NCI-H128 (cell line): Measurements from ENCODE around the gene DIP2B.

ENCODE experiments used
- DNase-seq: peaks from one replicate; lab custom pipeline; 2025; ENCODE audit not compliant: unreplicated experiment; lab: John Stamatoyannopoulos, UW

DIP2B gene

GRCh38 chr12:50634379-50634778, 129.6 kb downstream of the DIP2B start:
- DNase-seq: no peak

GRCh38 chr12:50635364-50635763, 130.6 kb downstream of the DIP2B start:
- DNase-seq: no peak

GRCh38 chr12:50635857-50636256, 131.1 kb downstream of the DIP2B start:
- no peak for DNase-seq

- no peak for DNase-seq
Observed at GRCh38 chr12:50636505-50636904, 131.7 kb downstream of the DIP2B start.

- DNase-seq: no peak
Observed at GRCh38 chr12:50637870-50638481, 133.2 kb downstream of the DIP2B start.

GRCh38 chr12:50638482-50638880, 133.7 kb downstream of the DIP2B start:
- DNase-seq: no peak

- no peak for DNase-seq
Observed at GRCh38 chr12:50639721-50640120, 134.9 kb downstream of the DIP2B start.

GRCh38 chr12:50640321-50640939, 135.6 kb downstream of the DIP2B start:
- no peak for DNase-seq

GRCh38 chr12:50641566-50641965, 136.8 kb downstream of the DIP2B start:
- no peak for DNase-seq

GRCh38 chr12:50642035-50642451, 137.3 kb downstream of the DIP2B start:
- no peak for DNase-seq

GRCh38 chr12:50642761-50643160, 138.0 kb downstream of the DIP2B start:
- DNase-seq: peak; percentile 11

GRCh38 chr12:50647031-50647430, 142.2 kb downstream of the DIP2B start:
- no peak for DNase-seq

GRCh38 chr12:50647479-50647878, 142.7 kb downstream of the DIP2B start:
- no peak for DNase-seq

GRCh38 chr12:50650285-50650684, 145.5 kb downstream of the DIP2B start:
- DNase-seq: no peak

GRCh38 chr12:50655374-50655921, 150.7 kb downstream of the DIP2B start:
- DNase-seq: no peak

GRCh38 chr12:50659260-50659659, 154.5 kb downstream of the DIP2B start:
- no peak for DNase-seq

GRCh38 chr12:50659690-50660424, 155.1 kb downstream of the DIP2B start:
- DNase-seq: no peak

- DNase-seq: no peak
Observed at GRCh38 chr12:50660425-50660822, 155.6 kb downstream of the DIP2B start.

GRCh38 chr12:50661300-50662115, 156.7 kb downstream of the DIP2B start:
- DNase-seq: no peak

- no peak for DNase-seq
Observed at GRCh38 chr12:50662116-50662510, 157.3 kb downstream of the DIP2B start.

- DNase-seq: no peak
Observed at GRCh38 chr12:50665170-50665569, 160.4 kb downstream of the DIP2B start.
